ENCODE results near the gene INSM1.
"Not testable (repeated sequence)": the region's sequence is repeated elsewhere in the genome, so short reads cannot be mapped to it uniquely, and the experiment has no call there.

Gene INSM1

GRCh38 chr20:20341371-20341770, 26.5 kb upstream of the INSM1 start:
- DNase-seq (ENCODE audit: low read depth) = no peak
- TF ChIP-seq CTCF (IDR thresholded peaks at IDR 0.05; ENCODE audit: control insufficient read depth, extremely low read depth, insufficient read depth) = no peak
- H3K4me3 ChIP-seq (ENCODE audit: low read depth, low read length) = no peak overlapping the region

DNA sequence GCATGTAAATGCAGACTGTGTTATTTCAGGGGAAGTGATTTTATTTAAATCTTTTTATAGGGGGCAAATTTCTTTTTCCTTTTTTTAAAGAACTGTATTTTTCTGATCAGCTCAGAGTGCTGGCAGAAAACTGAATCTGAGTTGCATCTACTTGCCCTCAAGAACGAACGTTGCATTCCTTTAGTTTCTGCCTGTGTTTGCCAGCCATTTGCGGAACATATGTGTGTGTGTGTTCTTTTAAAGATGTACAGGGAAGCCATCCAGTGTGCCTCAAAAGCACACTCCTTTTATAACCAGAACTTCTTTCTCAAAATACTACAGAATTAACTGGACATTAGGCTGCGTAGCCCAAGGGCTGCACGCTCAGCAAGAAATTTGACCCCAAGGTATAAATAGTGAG, 25.8 kb upstream of the INSM1 start:
- no peak overlapping the region for H3K4me3 ChIP-seq (ENCODE audit: low read depth, low read length)
- no peak for DNase-seq (ENCODE audit: low read depth)
- TF ChIP-seq CTCF (IDR thresholded peaks at IDR 0.05; ENCODE audit: control insufficient read depth, extremely low read depth, insufficient read depth) = no peak

GRCh38 chr20:20343932-20344331, 24.0 kb upstream of the INSM1 start:
- H3K4me3 ChIP-seq (ENCODE audit: low read depth, low read length) = no peak overlapping the region
- DNase-seq (ENCODE audit: low read depth) = no peak
- no peak for TF ChIP-seq CTCF (IDR thresholded peaks at IDR 0.05; ENCODE audit: control insufficient read depth, extremely low read depth, insufficient read depth)

- no peak for DNase-seq (ENCODE audit: low read depth)
- H3K4me3 ChIP-seq (ENCODE audit: low read depth, low read length) = no peak overlapping the region
- no peak for TF ChIP-seq CTCF (IDR thresholded peaks at IDR 0.05; ENCODE audit: control insufficient read depth, extremely low read depth, insufficient read depth)
Observed at GRCh38 chr20:20344476-20344875, 23.4 kb upstream of the INSM1 start.

DNA sequence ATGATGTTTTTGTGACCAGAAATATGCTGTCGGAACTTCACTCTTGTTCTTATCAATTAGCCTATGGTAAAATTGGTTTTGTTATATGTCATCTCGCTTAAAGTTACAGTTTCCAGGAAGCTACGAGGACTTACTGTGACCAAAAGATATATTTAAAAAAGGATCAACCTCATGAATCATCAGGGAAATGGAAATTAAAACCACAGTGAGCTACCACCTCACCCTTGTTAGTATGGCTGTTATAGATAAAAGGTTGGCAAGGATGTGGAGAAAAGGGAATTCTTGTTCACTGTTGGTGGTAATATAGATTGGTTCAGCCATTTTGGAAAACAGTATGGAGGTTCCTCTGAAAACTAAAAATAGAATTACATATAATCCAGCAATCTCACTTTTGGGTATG, 14.3 kb upstream of the INSM1 start:
- no peak for DNase-seq (ENCODE audit: low read depth)
- no peak for TF ChIP-seq CTCF (IDR thresholded peaks at IDR 0.05; ENCODE audit: control insufficient read depth, extremely low read depth, insufficient read depth)
- no peak overlapping the region for H3K4me3 ChIP-seq (ENCODE audit: low read depth, low read length)

- DNase-seq (ENCODE audit: low read depth); H3K4me3 ChIP-seq (ENCODE audit: low read depth, low read length): not testable (repeated sequence)
Observed at GRCh38 chr20:20355503-20355902, 12.4 kb upstream of the INSM1 start.

DNA sequence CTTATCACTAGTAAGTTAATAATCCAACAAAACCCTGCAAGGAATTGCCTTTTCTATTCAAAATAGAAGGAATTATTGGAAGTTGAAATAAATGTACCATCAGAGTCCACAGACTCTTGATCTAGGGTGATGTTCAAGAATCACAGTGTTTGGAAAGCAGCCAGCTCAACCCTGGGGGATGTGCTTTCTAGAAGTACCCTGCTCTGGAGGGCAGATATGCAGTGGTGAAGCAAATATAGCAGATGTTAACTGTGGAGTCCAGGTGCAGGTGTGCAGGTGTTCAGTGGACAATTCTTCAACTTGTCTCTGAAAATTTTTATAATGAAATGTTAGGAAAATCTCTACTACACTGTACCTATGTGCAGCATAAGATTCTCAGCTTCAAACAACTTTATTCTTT, 9.1 kb upstream of the INSM1 start:
- no peak for TF ChIP-seq CTCF (IDR thresholded peaks at IDR 0.05; ENCODE audit: control insufficient read depth, extremely low read depth, insufficient read depth)
- no peak for DNase-seq (ENCODE audit: low read depth)
- no peak overlapping the region for H3K4me3 ChIP-seq (ENCODE audit: low read depth, low read length)

DNA sequence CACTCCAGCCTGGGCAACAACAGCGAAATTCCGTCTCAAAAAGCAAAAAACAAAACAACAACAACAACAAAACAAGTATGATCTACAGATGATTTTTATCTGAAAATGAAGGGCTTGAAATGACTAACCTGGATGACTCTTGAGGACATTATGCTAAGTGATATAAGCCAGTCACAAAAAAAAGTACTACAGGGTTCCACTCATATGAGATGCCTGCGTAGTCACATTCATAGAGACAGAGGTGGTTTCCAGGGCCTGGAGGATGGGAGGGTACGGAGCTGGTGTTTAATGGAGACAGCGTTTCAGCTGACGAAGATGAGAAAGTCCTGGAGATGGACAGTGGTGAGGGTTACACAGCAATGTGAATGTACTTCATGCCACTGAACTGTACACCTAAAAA, 8.3 kb upstream of the INSM1 start:
- no peak overlapping the region for H3K4me3 ChIP-seq (ENCODE audit: low read depth, low read length)
- TF ChIP-seq CTCF (IDR thresholded peaks at IDR 0.05; ENCODE audit: control insufficient read depth, extremely low read depth, insufficient read depth) = no peak
- no peak for DNase-seq (ENCODE audit: low read depth)
